ENCODE results near the gene AGBL1.

DNA sequence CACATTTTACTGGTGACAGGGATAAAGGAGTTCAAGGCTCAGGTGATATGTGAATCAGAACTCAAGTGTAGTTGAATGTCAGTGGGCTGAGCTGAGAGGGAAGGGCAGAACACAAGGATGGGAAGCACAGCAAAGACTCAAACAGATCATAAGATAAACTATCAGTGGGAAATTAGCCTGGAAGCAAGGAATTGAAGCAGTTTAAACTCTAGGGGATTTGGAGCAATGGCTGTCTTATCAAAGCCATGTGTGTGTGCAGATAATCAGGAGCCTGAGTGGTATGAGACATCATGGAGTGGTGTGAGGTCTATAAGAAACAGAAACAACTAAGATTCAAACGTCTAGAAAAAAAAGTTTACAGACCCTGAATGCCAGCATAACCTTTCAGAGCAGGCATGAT is 634.6 kb downstream of the AGBL1 start:
- TF ChIP-seq, protein P1, sequence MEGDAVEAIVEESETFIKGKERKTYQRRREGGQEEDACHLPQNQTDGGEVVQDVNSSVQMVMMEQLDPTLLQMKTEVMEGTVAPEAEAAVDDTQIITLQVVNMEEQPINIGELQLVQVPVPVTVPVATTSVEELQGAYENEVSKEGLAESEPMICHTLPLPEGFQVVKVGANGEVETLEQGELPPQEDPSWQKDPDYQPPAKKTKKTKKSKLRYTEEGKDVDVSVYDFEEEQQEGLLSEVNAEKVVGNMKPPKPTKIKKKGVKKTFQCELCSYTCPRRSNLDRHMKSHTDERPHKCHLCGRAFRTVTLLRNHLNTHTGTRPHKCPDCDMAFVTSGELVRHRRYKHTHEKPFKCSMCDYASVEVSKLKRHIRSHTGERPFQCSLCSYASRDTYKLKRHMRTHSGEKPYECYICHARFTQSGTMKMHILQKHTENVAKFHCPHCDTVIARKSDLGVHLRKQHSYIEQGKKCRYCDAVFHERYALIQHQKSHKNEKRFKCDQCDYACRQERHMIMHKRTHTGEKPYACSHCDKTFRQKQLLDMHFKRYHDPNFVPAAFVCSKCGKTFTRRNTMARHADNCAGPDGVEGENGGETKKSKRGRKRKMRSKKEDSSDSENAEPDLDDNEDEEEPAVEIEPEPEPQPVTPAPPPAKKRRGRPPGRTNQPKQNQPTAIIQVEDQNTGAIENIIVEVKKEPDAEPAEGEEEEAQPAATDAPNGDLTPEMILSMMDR (IDR thresholded peaks at IDR 0.05; ENCODE audit: extremely low read depth in 1 of 2, insufficient read depth in 1 of 2, low read depth in 1 of 2, low read length in 2 of 2): no peak
- TF ChIP-seq POLR2AphosphoS5 (IDR thresholded peaks at IDR 0.05; ENCODE audit: insufficient read depth, low read depth, low read length) (no peak), EZH2 (IDR thresholded peaks at IDR 0.05; ENCODE audit: borderline replicate concordance, low read depth, low read length, severe bottlenecking) (no peak), POLR2A (IDR thresholded peaks at IDR 0.05; ENCODE audit: low read depth, low read length) (no peak), JUN (IDR thresholded peaks at IDR 0.05; ENCODE audit: borderline replicate concordance, insufficient read depth, insufficient read length, low read depth) (no peak)
- TF ChIP-seq, protein P2, sequence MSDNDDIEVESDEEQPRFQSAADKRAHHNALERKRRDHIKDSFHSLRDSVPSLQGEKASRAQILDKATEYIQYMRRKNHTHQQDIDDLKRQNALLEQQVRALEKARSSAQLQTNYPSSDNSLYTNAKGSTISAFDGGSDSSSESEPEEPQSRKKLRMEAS (IDR thresholded peaks at IDR 0.05; ENCODE audit: insufficient read depth, insufficient read length): no peak

All from endothelial cell of umbilical vein (primary cell).